Ovary (tissue), 9 donors: Measurements from ENCODE around the gene MCTP1. TPM values are rescaled to one million over a fixed set of nuclear protein-coding genes. Genes with fewer than 3 reads are reported as not detected.

Experiments
- DNase-seq, 5 donors: peaks; one replicate each; pipeline ENCODE4 v3.0.0-alpha.2; 2019 to 2020
- H3K27ac ChIP-seq, 2 donors: fragments of 200-600 bp; one replicate each; pipeline versions ENCODE4 v1.5.1 to v1.8.0; 2019 to 2022
- H3K27me3 ChIP-seq: fragments of 200-600 bp; one replicate; pipeline ENCODE4 v1.8.0; 2022
- H3K36me3 ChIP-seq: fragments of 200-600 bp; sonication (generic); one replicate; pipeline ENCODE4 v1.5.1; 2019
- H3K4me1 ChIP-seq: one replicate; pipeline ENCODE4 v1.8.1; 2013; ENCODE audit warnings: mild to moderate bottlenecking, moderate library complexity; ENCODE audit not compliant: insufficient read depth
- H3K4me3 ChIP-seq: fragments of 200-600 bp; sonication (generic); one replicate; pipeline ENCODE4 v1.5.1; 2017
- H3K9me3 ChIP-seq, 2 donors: fragments of 200-600 bp in 1 of 2; sonication (generic) in 1 of 2; one replicate each; pipeline versions ENCODE4 v1.5.1 to v1.8.1; 2013 to 2019; ENCODE audit warnings: mild to moderate bottlenecking in 1 of 2, moderate library complexity in 1 of 2
- EP300 ChIP-seq: sonication (generic); formaldehyde crosslinking; IDR thresholded peaks from one replicate; pipeline ENCODE4 v1.6.1; 2017; ENCODE audit warnings: antibody characterized with exemption
- POLR2A ChIP-seq: fragments of 450-650 bp; IDR thresholded peaks from one replicate; pipeline ENCODE4 v1.6.1; 2017; ENCODE audit warnings: antibody characterized with exemption, mild to moderate bottlenecking, moderate library complexity
- WGBS, 3 donors: extraction: QIAGEN DNeasy Blood & Tissue Kit in 1 of 3; methylation state at CpG; one replicate each; pipeline versions ENCODE4 v1.1.5 to v1.1.7; 2013 to 2017; 5-methylcytosine and 5-hydroxymethylcytosine counted together
- intact Hi-C, 4 donors: fragments of 100-400 bp; cut with DNase I; formaldehyde crosslinking; loops; one replicate each; pipeline versions ENCODE4 v1.11.0 to v1.15.1; 2022 to 2023
- polyA plus RNA-seq, 2 donors: library from polyadenylated mRNA; stranded (reverse); fragments of 200-250 nt in 1 of 2; fragments of 350-450 nt in 1 of 2; fragmentation: Illumina TruSeq in 1 of 2; extraction: RNeasy Lipid Tissue Mini Kit (QIAGEN cat#74804) in 1 of 2; gene quantifications; one replicate each; pipeline ENCODE4 v1.2.3, GENCODE V29; 2013 to 2014
- total RNA-seq, 7 donors: library from RNA; depleted of rRNA in 2 of 7; stranded (reverse); fragments of >200 nt in 2 of 7; fragmentation: NEBNext Ultra II Directional in 3 of 7; extraction: Animal tissue kit (Norgen Biotek cat#: 25700) in 3 of 7; gene quantifications; one replicate each; pipeline versions ENCODE4 v1.1.0 to v1.2.4, GENCODE V29; 2016 to 2023
- TF ChIP-seq, protein P1 (sequence below), 3 donors: fragments of 450-650 bp in 2 of 3; fragments of 200-600 bp in 1 of 3; IDR thresholded peaks; one replicate each; pipeline versions ENCODE4 v1.5.1 to v1.8.0; 2016 to 2022; ENCODE audit warnings: antibody characterized with exemption in 3 of 3, mild to moderate bottlenecking in 1 of 3
- donor health status: DM: no; HTN: no; CAD: no; lungs with moderate emphysema.
- donor health status: DM: no; HTN: no; CAD: no.
- donor health status: Bipolar disorder and iron deficiency.
- donor health status: DM: yes; HTN: yes; CAD: no.
- donor health status: DM: no; HTN: no; CAD: no.
- donor health status: DM: yes; HTN: yes; CAD: no.

Gene MCTP1
- total and polyA plus RNA-seq, 9 donors = 1.7 to 11.4 (median 5.0) TPM

DNA sequence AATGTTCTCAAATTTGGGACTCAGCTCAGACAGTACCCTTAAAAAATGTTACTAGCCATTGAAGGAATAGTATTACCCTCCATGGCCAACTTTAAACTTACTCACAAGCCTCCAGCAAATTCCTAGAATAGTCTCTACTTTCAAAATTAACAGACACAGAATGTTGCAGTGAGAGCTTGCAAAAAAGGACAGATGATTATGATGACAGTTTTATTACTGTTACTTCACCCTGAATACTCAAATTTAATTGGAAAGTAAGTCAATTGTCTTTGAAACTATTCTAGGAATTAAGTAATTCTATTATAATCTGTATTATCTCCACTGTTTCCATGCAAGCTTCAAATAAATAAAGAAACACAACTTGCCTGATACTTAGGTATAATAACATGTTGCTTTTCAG lies 378.1 kb downstream of the MCTP1 start:
- intact Hi-C loops = no loop called here
- Histone ChIP-seq H3K9me3 (no peaks in the 10 kb centered on the region), H3K4me1 (no peaks in the 10 kb centered on the region), H3K27ac (no peak overlapping the region), H3K27me3 (no peaks in the 10 kb centered on the region), H3K36me3 (no peaks in the 10 kb centered on the region), H3K4me3 (no peak overlapping the region)
- no peak for TF ChIP-seq EP300
- no peak for DNase-seq

DNA sequence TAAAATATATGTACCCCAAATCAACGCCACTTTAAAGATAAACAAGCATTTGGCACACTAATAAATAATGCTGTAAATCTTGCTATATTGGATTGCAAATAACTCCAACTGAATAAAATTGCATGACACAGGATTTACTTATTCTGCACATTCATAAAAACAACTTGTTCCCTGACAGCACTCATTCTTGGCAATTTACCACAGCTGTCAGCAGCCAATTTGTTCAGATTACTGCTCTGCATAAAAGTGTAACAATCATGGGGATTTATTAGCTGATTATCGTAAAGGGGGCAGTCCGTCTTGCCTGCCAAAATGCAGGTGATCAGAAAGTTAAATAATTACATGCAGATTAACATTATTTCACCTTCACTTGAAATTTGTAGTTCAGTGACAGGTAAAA lies 381.2 kb downstream of the MCTP1 start:
- Histone ChIP-seq H3K4me3 (no peak overlapping the region), H3K27me3 (no peaks in the 10 kb centered on the region), H3K27ac (no peak overlapping the region), H3K4me1 (no peaks in the 10 kb centered on the region), H3K36me3 (no peaks in the 10 kb centered on the region), H3K9me3 (no peaks in the 10 kb centered on the region)
- DNase-seq = no peak
- intact Hi-C loops = no loop called here
- WGBS, 3 donors = 27 to 41% (median 33%) methylated on average over 3 of the region's 3 CpGs
- TF ChIP-seq, protein P1, sequence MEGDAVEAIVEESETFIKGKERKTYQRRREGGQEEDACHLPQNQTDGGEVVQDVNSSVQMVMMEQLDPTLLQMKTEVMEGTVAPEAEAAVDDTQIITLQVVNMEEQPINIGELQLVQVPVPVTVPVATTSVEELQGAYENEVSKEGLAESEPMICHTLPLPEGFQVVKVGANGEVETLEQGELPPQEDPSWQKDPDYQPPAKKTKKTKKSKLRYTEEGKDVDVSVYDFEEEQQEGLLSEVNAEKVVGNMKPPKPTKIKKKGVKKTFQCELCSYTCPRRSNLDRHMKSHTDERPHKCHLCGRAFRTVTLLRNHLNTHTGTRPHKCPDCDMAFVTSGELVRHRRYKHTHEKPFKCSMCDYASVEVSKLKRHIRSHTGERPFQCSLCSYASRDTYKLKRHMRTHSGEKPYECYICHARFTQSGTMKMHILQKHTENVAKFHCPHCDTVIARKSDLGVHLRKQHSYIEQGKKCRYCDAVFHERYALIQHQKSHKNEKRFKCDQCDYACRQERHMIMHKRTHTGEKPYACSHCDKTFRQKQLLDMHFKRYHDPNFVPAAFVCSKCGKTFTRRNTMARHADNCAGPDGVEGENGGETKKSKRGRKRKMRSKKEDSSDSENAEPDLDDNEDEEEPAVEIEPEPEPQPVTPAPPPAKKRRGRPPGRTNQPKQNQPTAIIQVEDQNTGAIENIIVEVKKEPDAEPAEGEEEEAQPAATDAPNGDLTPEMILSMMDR (IDR thresholded peaks at IDR 0.05) = no peak

DNA sequence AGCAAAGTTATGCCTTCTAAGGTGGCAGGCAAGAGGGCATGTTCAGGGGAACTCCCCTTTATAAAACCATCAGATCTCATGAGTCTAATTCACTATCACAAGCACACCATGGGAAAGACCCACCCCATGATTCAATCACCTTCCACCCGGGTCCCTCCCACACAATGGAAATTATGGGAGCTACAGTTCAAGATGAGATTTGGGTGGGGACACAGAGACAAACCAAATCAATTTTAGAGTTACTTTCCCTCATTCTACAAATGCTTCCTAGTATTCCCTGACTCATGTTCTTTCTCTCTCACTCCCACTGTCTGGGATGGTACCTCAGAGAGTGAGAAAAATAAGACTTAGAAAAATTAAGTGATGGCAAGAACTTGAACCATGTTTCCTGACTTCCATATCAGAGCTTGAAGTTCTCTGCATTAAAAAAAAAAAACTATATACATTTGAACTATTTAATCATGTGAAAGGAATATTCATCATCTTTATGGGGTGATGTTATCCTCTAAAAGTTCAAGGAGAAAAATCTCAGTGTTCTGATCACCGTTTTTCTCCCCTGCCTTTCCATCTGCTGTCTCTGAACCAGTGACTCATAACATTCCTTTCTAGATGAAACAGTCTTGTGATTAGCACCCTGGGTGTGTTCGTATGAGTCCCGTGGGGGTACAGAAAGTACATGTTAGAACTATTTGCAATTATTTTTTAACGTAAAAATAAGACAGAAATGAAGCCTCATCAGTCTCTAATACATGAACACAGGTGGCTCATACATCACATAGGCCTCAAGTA lies 383.5 kb downstream of the MCTP1 start:
- Histone ChIP-seq H3K9me3 (no peaks in the 10 kb centered on the region), H3K27me3 (no peaks in the 10 kb centered on the region), H3K4me1 (no peaks in the 10 kb centered on the region), H3K27ac (no peak overlapping the region), H3K4me3 (no peak overlapping the region), H3K36me3 (no peaks in the 10 kb centered on the region)
- intact Hi-C loops = no loop called here
- 42 to 51% (median 48%) methylated on average over 5 of the region's 5 CpGs for WGBS, 3 donors
- TF ChIP-seq, protein P1 (IDR thresholded peaks at IDR 0.05) = no peak
- TF ChIP-seq POLR2A (no peak), EP300 (no peak)
- no peak for DNase-seq

DNA sequence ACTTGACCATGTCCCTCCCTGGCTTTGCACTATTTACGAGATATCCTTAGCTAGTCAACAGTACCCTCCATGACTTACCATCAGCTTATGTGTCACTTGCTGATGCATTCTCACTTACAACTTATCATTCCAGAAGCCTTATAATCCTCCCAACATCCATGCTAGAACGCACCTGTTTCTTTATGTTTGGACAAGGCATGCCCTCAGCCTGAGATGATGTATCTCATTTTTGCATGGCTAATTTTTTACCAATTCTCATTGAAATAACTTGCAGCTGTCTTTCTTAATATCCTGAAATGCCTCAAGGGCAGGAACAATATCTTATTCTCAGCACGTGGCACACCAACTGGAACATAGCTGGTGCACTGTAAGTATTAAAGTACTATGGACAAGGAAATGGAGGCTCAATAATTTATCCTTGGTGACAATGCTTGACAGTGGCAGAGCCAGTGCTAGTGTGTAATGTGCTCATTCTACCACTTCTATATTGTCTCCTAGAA lies 384.8 kb downstream of the MCTP1 start:
- TF ChIP-seq POLR2A (no peak), EP300 (no peak)
- TF ChIP-seq, protein P1 (IDR thresholded peaks at IDR 0.05) = no peak
- no peak for DNase-seq
- Histone ChIP-seq H3K27me3 (no peaks in the 10 kb centered on the region), H3K4me1 (no peaks in the 10 kb centered on the region), H3K4me3 (no peak overlapping the region), H3K36me3 (no peaks in the 10 kb centered on the region), H3K9me3 (no peaks in the 10 kb centered on the region), H3K27ac (no peak overlapping the region)
- WGBS, 3 donors = 81 to 89% (median 88%) methylated on average over 3 of the region's 3 CpGs
- intact Hi-C loops = no loop called here

DNA sequence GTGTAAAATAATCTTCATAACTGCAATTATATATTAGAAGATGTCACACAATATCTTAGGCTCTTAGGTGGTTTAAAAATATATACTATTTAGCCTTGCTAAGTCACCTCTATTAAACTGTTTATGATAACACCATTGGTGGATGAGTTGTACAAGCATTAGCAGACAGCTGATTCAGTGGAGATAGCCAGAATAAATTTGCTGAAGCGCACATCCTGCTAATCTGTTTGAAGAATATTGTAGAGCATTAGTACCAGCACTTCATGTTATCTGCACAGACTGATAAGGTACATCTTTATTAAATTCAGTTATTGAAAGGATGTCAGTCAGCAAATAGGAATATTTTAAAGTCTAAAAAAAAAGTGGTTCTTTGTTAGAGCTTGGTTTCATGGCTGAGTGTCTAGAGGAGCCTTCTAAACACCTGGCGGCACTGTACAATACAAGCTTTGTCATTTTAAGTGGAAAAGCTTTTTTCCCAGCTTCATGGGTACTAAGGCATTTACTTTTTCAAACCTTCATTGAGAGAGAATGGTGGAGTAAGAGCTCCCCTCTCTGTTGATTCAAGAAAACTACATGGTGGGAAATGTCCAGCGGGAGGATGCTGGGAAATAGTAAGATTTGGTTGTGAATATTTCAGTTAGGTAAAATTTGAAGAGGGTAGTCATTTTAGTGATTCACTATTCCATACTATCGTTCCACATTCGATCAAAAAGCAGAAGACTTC lies 391.3 kb downstream of the MCTP1 start:
- no peak for DNase-seq
- intact Hi-C loops = no loop called here
- no peak overlapping the region for H3K27ac ChIP-seq
- 33 to 49% (median 39%) methylated on average over 5 of the region's 5 CpGs for WGBS, 3 donors
- no peak for TF ChIP-seq EP300
- TF ChIP-seq, protein P1 (IDR thresholded peaks at IDR 0.05) = no peak
- TF ChIP-seq POLR2A = no peak
- H3K36me3 ChIP-seq = no peaks in the 10 kb centered on the region
- no peak overlapping the region for H3K4me3 ChIP-seq
- H3K4me1 ChIP-seq = no peaks in the 10 kb centered on the region
- H3K9me3 ChIP-seq = no peaks in the 10 kb centered on the region
- H3K27me3 ChIP-seq = no peaks in the 10 kb centered on the region
